IPS-NIHi11 (cell line): ENCODE results near the gene TERT.
A peak's percentile ranks its signal among the peaks of the same experiment; 100 is the strongest.
"Not testable (repeated sequence)": the region's sequence is repeated elsewhere in the genome, so short reads cannot be mapped to it uniquely, and the experiment has no call there.

ENCODE experiments used
- DNase-seq: peaks from one replicate; pipeline ENCODE4 v3.0.0; 2012; ENCODE audit warnings: mixed read lengths, low spot score

Gene TERT

GRCh38 chr5:1294835-1295649 lies at the start of gene TERT:
Gene TERT (minus strand): TSS chr5:1295068. CDS start chr5:1294989, 79 bp downstream.
- peak; percentile 93 for DNase-seq

DNA sequence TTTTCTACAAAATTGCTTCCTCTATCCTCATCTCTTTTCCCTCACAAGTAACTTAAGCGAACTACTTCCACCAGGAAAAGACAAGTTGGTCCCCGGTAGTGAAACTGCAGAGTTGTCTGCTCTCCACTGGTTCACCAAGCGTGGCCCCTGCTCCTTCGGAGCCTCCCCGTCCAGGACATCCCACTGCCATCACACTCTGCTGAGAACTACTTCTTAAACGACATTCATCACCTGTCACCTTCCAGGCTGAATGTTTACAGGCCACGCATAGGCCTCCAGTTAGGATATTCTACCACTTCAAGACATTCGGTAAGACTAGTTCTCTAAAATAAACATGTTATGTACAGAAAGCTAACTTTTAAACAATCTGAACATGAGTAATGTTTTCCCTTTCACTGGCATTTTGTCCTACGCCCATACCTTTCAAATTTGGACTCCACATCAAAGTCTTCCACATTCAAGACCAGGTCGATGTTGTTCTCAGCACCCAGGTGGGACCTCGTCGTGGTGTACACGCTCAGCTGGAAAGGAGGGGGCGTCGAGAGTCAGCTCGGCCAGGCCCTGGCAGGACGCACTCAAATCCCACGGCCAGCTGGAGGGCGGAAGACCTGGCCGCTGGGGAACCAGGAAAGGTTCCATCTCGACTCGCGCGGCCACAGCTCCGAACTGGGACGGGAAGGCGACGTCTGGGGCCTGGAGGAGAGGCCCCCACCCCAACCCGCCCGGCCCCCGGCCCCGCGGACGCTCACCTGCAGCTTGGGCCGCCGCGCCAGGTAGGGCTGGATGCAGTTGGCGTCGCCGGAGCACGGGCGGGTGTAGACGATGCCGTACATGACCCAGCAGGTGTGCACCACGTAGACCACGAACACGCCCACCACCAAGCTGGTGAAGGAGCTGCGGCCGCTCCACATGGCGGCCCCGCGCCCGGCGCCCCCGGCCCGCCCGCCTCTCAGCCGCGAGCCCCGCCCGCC lies 49.3 kb upstream of the TERT start:
- DNase-seq, result no peak

DNA sequence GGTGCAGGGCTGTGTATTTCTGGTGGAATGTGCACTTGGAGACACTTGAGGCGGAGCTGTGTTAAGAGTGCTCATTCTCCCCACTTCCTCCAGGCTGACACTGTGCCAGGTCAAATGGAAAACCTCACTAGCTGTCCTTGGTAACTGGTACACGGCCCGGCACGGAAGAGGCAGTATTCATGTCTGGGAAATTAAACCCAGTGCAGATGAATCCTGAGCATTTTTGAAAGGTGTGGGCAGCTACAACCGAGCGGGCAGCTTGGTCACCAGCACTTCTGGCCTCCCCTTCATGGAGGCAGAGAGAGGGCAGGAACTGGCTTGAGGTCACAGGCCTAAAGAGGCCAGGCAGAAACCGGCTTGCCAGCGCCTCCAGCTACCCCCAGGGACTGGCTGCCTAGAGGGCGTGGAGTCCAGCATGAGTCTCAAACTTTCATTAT lies 48.5 kb upstream of the TERT start:
- no peak for DNase-seq

GRCh38 chr5:1342711-1343110 lies 47.8 kb upstream of the TERT start:
- DNase-seq, result not testable (repeated sequence)

DNA sequence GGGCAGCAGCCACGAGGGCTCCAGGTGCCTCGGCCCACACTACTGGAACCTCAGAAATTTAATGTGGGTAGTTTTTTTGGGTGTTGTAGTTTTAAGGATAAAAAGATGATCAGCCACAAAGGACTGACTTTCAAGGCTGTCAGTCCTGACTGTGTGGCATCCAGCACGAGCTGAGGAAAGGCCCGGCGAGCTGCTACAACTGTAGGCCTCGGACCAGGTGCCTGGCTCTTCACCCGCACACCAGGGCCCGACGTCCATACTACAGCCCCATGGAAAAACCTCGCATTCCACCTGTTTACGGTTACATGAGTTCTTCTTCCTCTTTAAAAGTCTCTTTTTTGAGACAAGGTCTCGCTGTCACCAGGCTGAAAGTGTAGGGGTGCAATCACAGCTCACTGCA lies 47.4 kb upstream of the TERT start:
- DNase-seq, result no peak

DNA sequence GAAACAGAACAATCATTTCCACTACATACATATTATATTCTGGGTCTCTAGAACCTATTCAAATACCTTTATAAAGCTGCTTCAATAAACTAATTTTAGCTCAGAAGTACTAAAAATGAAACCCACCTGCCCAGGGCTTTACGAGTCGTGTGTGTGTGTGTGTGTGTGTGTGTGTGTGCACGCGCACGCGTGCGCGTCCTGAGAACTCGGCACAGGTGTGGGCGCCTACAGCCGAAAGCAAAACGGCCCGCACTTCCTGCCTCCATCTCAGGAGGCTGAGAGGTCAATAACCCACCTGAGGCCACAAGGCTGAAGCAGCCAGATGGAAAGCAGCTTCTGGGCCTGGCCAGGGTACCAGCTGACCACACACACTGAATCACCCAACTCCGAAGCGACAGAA lies 47.0 kb upstream of the TERT start:
- DNase-seq, result no peak

DNA sequence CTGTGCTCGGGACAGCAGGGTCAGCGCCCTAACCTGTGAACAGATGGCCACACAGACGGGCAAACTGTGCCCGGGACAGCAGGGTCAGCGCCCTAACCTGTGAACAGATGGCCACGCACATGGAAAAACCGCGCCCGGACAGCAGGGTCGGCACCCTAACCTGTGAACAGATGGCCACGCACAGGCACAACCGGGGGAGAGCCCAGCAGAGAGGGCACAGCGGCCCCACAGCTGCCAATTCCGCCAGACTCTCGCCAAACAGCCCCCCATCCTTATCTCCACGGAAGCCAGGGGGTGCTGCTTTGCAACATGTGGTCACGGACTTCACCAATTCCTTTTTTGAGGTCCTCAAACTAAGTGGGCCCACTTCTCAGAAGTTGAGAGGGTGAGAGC lies 44.9 kb upstream of the TERT start:
- DNase-seq, result not testable (repeated sequence)

DNA sequence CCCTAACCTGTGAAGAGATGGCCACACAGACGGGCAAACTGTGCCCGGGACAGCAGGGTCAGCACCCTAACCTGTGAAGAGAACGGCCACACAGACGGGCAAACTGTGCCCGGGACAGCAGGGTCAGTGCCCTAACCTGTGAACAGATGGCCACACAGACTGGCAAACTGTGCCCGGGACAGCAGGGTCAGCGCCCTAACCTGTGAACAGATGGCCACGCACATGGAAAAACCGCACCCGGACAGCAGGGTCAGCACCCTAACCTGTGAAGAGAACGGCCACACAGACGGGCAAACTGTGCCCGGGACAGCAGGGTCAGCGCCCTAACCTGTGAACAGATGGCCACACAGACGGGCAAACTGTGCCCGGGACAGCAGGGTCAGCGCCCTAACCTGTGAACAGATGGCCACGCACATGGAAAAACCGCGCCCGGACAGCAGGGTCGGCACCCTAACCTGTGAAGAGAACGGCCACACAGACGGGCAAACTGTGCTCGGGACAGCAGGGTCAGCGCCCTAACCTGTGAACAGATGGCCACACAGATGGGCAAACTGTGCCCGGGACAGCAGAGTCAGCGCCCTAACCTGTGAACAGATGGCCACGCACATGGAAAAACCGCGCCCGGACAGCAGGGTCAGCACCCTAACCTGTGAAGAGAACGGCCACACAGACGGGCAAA lies 44.4 kb upstream of the TERT start:
- not testable (repeated sequence) for DNase-seq

GRCh38 chr5:1338506-1339070 lies 43.7 kb upstream of the TERT start:
- DNase-seq, result no peak

GRCh38 chr5:1338196-1338490 lies 43.3 kb upstream of the TERT start:
- DNase-seq, result no peak

DNA sequence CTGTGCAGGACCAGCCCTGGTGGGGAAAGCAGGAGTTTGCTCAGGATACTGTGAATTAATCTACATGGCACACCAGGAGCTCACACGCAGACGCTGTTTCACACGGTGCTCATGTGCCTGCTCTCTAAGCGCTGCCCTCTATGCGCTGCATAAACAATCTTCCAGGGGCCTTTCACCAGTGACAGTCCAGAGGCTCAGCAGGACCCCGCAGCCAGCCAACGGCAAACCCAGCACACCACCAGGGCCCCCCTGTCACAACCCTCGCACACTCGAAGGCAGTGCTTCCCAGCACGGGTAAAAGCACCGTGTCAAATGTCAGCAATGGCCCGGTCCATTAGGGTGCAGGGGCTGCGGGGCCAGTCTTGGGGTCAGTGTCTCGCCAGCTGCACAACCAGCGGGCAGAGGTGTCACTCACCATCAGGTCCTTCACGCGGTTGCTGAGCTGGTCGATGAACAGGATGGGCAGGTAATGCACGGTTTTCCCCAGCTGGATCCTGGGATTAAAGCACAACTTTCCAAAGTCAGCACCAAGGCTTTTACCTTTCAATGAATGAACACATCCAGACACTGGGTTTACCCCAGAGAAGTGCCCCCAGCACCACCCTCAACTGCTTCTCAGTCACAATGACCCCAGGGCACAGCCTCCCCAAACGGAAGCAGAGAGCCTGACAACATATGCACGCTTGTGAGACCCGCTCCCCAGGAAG lies 42.8 kb upstream of the TERT start:
- DNase-seq, result no peak

DNA sequence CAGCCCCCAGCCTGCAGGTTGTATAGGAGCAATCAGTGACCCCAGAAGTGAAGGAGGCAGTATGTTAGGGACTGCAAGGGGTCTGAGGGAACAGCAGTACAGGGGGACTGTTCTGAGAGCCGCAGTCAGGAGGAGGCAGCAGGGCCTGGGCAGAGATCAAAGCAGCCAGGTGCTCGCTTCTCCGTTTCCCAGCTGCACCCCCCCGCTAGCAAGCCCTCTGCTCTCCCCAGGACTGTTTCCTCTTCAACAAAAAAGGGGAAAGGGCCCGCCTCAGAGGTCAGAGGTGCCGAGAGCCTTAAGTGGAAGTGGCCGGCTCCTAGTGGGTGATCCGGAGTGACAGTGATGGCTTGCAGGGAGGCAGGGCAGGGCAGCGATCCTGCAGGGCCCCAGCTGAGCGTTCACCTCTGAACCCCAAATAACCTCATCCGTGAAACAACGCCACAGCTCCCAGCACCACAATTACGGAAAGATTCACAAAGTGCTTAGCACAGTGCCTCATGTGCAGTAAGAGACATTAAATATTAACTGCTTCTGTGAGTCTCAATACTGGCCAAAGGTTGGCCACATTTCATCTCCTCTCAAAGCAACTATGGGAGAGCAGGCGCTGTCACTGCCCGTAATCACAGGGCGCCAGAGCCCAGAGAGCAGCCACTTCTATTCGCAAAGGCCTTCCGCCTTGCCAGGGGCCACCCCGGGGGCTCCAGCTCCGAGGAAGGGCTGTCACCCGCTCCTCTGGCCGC lies 42.1 kb upstream of the TERT start:
- no peak for DNase-seq

GRCh38 chr5:1336106-1336561 lies 41.3 kb upstream of the TERT start:
- DNase-seq, result no peak

DNA sequence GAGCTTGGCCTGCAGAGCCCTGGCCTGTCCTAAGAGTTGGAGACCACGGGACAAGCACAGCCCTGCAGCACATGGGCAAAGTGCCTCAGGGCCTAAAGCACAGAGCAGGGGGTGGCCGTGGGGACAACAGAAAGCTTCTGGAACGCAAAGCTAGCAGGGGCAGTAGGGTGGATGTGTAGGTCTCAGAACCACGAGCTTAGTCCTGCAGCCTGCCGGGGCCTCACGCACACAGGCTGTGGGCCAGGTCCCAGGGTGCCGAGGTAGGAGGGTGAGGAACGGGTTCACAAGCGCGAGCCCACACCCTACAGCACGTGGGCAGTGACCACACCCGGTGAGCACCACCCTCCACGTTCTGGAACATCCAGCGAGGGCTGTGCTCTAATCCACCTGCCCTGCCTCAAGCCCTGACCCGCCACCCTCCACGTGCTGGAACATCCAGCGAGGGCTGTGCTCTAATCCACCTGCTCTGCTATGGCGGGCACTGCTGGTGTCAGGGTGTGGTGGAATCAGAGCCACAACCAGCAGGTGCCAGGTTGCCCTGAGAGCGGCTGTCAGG lies 40.8 kb upstream of the TERT start:
- DNase-seq, result no peak

DNA sequence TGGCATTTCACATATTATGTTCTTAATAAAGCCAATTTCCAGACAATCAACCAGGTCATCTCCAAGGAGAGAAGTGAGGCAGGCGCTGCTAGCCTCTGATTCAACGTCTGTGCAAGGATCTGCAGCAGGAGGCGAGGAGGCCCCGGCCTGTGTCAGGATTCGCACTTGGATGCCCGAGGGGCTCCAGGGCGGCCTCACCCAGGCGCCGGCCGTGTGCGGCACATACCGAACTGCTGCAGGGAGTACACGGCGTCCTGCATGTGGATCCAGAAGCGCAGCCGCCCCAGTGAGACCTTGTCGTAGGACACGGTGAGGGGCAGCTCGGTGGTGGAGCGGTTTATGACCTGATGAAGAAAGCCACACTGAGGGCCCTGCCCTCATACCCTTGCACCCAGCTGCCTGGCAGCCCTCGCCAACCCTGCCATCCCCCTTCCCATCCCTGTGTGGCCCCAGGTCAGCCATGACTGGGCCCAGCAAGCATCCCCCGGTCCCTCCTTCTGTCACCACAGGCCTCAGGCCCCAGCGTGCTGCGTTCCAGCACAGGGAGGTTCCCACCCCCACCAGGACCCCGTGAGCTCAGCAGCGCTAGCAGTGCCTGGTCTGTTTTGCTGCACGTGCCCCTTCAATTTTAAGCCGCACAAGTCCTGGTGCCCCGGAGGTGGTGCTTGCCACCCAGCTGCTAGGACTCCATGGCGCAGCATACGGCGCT lies 40.1 kb upstream of the TERT start:
- DNase-seq, result no peak

DNA sequence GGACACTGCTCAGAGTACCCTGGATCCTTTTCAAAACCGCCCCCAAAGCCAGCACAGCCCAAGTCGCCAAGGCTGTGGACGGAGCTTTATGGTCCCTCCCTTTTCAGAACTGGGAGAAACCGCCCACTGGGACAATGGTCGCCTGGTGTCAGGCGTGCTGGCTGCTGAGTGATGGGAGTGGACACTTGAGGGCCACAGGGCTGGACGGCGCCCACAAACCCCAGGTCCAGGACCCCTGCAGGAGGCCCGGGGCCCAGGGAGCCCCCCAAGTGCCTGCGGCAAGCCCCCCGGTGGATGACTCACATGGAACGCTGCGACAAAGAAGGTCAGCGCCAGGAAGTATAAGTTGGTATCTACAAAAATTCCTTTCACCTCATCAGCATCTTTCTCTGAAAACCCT lies 39.1 kb upstream of the TERT start:
- DNase-seq, result no peak

DNA sequence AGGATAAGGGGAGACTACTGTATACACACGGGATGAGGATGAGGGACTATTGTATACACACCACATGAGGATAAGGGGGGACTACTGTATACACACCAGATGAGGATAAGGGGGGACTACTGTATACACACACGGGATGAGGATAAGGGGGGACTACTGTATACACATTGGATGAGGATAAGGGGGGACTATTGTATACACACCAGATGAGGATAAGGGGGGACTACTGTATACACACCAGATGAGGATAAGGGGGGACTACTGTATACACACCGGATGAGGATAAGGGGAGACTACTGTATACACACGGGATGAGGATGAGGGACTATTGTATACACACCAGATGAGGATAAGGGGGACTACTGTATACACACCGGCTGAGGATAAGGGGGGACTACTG lies 38.4 kb upstream of the TERT start:
- not testable (repeated sequence) for DNase-seq

GRCh38 chr5:1332461-1333001 lies 37.7 kb upstream of the TERT start:
- no peak for DNase-seq

- no peak for DNase-seq
Observed at GRCh38 chr5:1331861-1332405, 37.1 kb upstream of the TERT start.
